CD4-positive, CD25-positive, alpha-beta regulatory T cell (primary cell): Measurements from ENCODE around the gene PATZ1. TPM values are rescaled to one million over a fixed set of nuclear protein-coding genes. Genes with fewer than 3 reads are reported as not detected.

Experiments
- ATAC-seq, 2 donors: fragments of 150-1000 bp; cut with Tn5 transposase; one replicate each; pipeline ENCODE4 v1.10.0; 2021; ENCODE audit warnings: low read depth in 2 of 2, moderate number of reproducible peaks in 2 of 2, moderate library complexity in 1 of 2
- DNase-seq, 3 donors: peaks; one replicate each; pipeline versions ENCODE4 v3.0.0 to v3.0.0-alpha.2; 2012 to 2022; ENCODE audit warnings: mixed read lengths in 1 of 3
- H3K27ac ChIP-seq: one replicate; pipeline ENCODE4 v1.7.0; 2013; ENCODE audit warnings: mild to moderate bottlenecking, low read length; ENCODE audit not compliant: insufficient read depth, poor library complexity, severe bottlenecking
- H3K27me3 ChIP-seq: one replicate; pipeline ENCODE4 v1.7.0; 2013; ENCODE audit warnings: low read length; ENCODE audit not compliant: control insufficient read depth, insufficient read depth
- H3K36me3 ChIP-seq: one replicate; pipeline ENCODE4 v1.7.0; 2013; ENCODE audit warnings: mild to moderate bottlenecking, low read length, moderate library complexity; ENCODE audit not compliant: control insufficient read depth, insufficient read depth
- H3K4me1 ChIP-seq: 2 replicates; pipeline ENCODE4 v1.7.0; 2013; ENCODE audit warnings: mild to moderate bottlenecking, low read length; ENCODE audit not compliant: insufficient read depth, control insufficient read depth, poor library complexity, severe bottlenecking
- H3K4me3 ChIP-seq: one replicate; pipeline ENCODE4 v1.7.0; 2013; ENCODE audit warnings: low read depth, mild to moderate bottlenecking, low read length, moderate library complexity
- H3K9me3 ChIP-seq, 2 experiments: 1 replicate in 1 of 2; 2 replicates in 1 of 2; pipeline ENCODE4 v1.7.0; 2013; ENCODE audit warnings: low read length in 2 of 2, mild to moderate bottlenecking in 1 of 2, moderate library complexity in 1 of 2; ENCODE audit not compliant: control insufficient read depth in 2 of 2
- H3K27ac Mint-ChIP-seq, 3 donors: one replicate each; pipeline ENCODE4 v1.8.0; 2020 to 2022; ENCODE audit warnings: mild to moderate bottlenecking in 3 of 3, mixed read lengths in 3 of 3, moderate library complexity in 2 of 3
- H3K27me3 Mint-ChIP-seq: one replicate; pipeline ENCODE4 v1.8.0; 2022; ENCODE audit warnings: mild to moderate bottlenecking, mixed read lengths
- H3K36me3 Mint-ChIP-seq: one replicate; pipeline ENCODE4 v1.8.0; 2020; ENCODE audit warnings: mixed read lengths
- H3K4me1 Mint-ChIP-seq, 4 donors: one replicate each; pipeline ENCODE4 v1.8.0; 2020 to 2022; ENCODE audit warnings: mixed read lengths in 4 of 4, mild to moderate bottlenecking in 1 of 4
- H3K4me3 Mint-ChIP-seq, 4 donors: one replicate each; pipeline ENCODE4 v1.8.0; 2020 to 2022; ENCODE audit warnings: mild to moderate bottlenecking in 4 of 4, mixed read lengths in 4 of 4, moderate library complexity in 3 of 4
- H3K9me3 Mint-ChIP-seq, 7 donors: one replicate each; pipeline ENCODE4 v1.8.0; 2020 to 2022; ENCODE audit warnings: mixed read lengths in 7 of 7, mild to moderate bottlenecking in 3 of 7, moderate library complexity in 2 of 7
- polyA plus RNA-seq, 4 donors: library from polyadenylated mRNA; unstranded; fragments of 300-500 nt; fragmentation: Illumina TruSeq; gene quantifications; one replicate each; pipeline ENCODE4 v1.2.3, GENCODE V29; 2021
- total RNA-seq: library from RNA; stranded (reverse); gene quantifications from one replicate; pipeline ENCODE4 v1.2.3, GENCODE V29; 2022

PATZ1 gene
- total and polyA plus RNA-seq, 5 donors from 2014 or later, result 8.2 to 38.9 (median 12.2) TPM

GRCh38 chr22:31347251-31348008 lies 1.3 kb upstream of the PATZ1 start:
- Mint-ChIP-seq H3K36me3 (peaks cover 1% of the 10 kb centered on the region), H3K27me3 (no peaks in the 10 kb centered on the region), H3K4me3 (peak overlapping the region; percentile 85 to 93 (median 90)), H3K9me3 (peaks cover 0 to 1% (median 0%) of the 10 kb centered on the region in 7 donors), H3K27ac (peak overlapping the region; percentile 29 to 87 (median 82)), H3K4me1 (peaks cover 0 to 36% (median 26%) of the 10 kb centered on the region in 4 donors)
- peaks cover 41% of the 10 kb centered on the region for H3K4me1 ChIP-seq
- H3K27ac ChIP-seq, result peak overlapping the region; percentile 51
- H3K4me3 ChIP-seq, result peak overlapping the region; percentile 53
- no peaks in the 10 kb centered on the region for H3K9me3 ChIP-seq
- no peaks in the 10 kb centered on the region for H3K27me3 ChIP-seq
- ATAC-seq (no peak), DNase-seq (peak; percentile 26 to 70 (median 38))
- peaks cover 8% of the 10 kb centered on the region for H3K36me3 ChIP-seq

GRCh38 chr22:31346733-31347250 lies 646 bp upstream of the PATZ1 start:
- Histone ChIP-seq H3K36me3 (peaks cover 14% of the 10 kb centered on the region), H3K4me1 (peaks cover 47% of the 10 kb centered on the region), H3K27ac (peak overlapping the region; percentile 51), H3K9me3 (no peaks in the 10 kb centered on the region), H3K4me3 (peak overlapping the region; percentile 53), H3K27me3 (no peaks in the 10 kb centered on the region)
- H3K4me3 Mint-ChIP-seq, result peak overlapping the region; percentile 85 to 93 (median 90)
- peak in 2 of 3 donors; percentile 35 to 57 for DNase-seq
- ATAC-seq, result no peak
- peak overlapping the region; percentile 29 to 82 (median 46) for H3K27ac Mint-ChIP-seq
- H3K27me3 Mint-ChIP-seq, result no peaks in the 10 kb centered on the region
- peaks cover 0 to 1% (median 0%) of the 10 kb centered on the region in 7 donors for H3K9me3 Mint-ChIP-seq
- H3K36me3 Mint-ChIP-seq, result peaks cover 3% of the 10 kb centered on the region
- H3K4me1 Mint-ChIP-seq, result peaks cover 0 to 42% (median 30%) of the 10 kb centered on the region in 4 donors

GRCh38 chr22:31345331-31346254 lies 553 bp downstream of the PATZ1 start:
- Mint-ChIP-seq H3K36me3 (peaks cover 7% of the 10 kb centered on the region), H3K4me3 (peak overlapping the region; percentile 90 to 98 (median 95)), H3K27me3 (no peaks in the 10 kb centered on the region), H3K27ac (peak overlapping the region; percentile 83 to 97 (median 91)), H3K4me1 (peaks cover 0 to 54% (median 36%) of the 10 kb centered on the region in 4 donors), H3K9me3 (peaks cover 0 to 1% (median 0%) of the 10 kb centered on the region in 7 donors)
- Histone ChIP-seq H3K27ac (peak overlapping the region; percentile 68), H3K4me1 (peaks cover 59% of the 10 kb centered on the region), H3K36me3 (peaks cover 26% of the 10 kb centered on the region), H3K27me3 (no peaks in the 10 kb centered on the region), H3K4me3 (peak overlapping the region; percentile 76), H3K9me3 (no peaks in the 10 kb centered on the region)
- DNase-seq (peak; percentile 89 to 93 (median 91)), ATAC-seq (peak; percentile 61 to 64)

GRCh38 chr22:31344578-31345330 lies 1.4 kb downstream of the PATZ1 start:
- peak overlapping the region; percentile 68 for H3K27ac ChIP-seq
- DNase-seq (peak; percentile 9 to 37 (median 33)), ATAC-seq (no peak)
- no peaks in the 10 kb centered on the region for H3K9me3 ChIP-seq
- Mint-ChIP-seq H3K9me3 (peaks cover 0 to 1% (median 0%) of the 10 kb centered on the region in 7 donors), H3K27ac (peak overlapping the region; percentile 83 to 97 (median 92)), H3K4me1 (peaks cover 0 to 63% (median 44%) of the 10 kb centered on the region in 4 donors), H3K4me3 (peak overlapping the region; percentile 90 to 98 (median 95)), H3K36me3 (peaks cover 13% of the 10 kb centered on the region), H3K27me3 (no peaks in the 10 kb centered on the region)
- peaks cover 34% of the 10 kb centered on the region for H3K36me3 ChIP-seq
- H3K27me3 ChIP-seq, result no peaks in the 10 kb centered on the region
- peaks cover 62% of the 10 kb centered on the region for H3K4me1 ChIP-seq
- peak overlapping the region; percentile 76 for H3K4me3 ChIP-seq

DNA sequence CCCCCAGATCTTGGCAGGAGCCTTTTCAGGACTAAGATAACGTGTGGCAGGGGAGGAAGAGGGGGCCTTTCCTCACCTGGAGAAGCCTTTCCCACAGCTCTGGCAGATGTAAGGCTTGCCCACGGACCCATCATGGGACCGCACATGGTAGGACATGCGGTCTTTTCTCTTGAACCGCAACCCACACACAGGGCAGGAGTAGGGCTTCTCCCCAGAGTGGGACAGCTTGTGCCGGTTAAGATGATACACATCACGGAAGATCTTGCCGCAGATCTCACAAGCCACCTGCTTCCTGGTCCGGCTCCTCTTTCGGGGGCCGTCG lies 1.9 kb downstream of the PATZ1 start:
- Histone ChIP-seq H3K4me3 (peak overlapping the region; percentile 76), H3K36me3 (peaks cover 38% of the 10 kb centered on the region), H3K27ac (peak overlapping the region; percentile 68), H3K4me1 (peaks cover 64% of the 10 kb centered on the region), H3K27me3 (no peaks in the 10 kb centered on the region), H3K9me3 (no peaks in the 10 kb centered on the region)
- ATAC-seq (no peak), DNase-seq (peak in 2 of 3 donors; percentile 14 to 47)
- H3K27me3 Mint-ChIP-seq, result no peaks in the 10 kb centered on the region
- peak overlapping the region; percentile 90 to 98 (median 95) for H3K4me3 Mint-ChIP-seq
- peaks cover 14% of the 10 kb centered on the region for H3K36me3 Mint-ChIP-seq
- peak overlapping the region; percentile 83 to 92 (median 92) for H3K27ac Mint-ChIP-seq
- H3K4me1 Mint-ChIP-seq, result peaks cover 0 to 66% (median 48%) of the 10 kb centered on the region in 4 donors
- peaks cover 0 to 1% (median 0%) of the 10 kb centered on the region in 7 donors for H3K9me3 Mint-ChIP-seq

- DNase-seq, result peak in 1 of 3 donors; percentile 20
- no peak for ATAC-seq
- H3K4me3 ChIP-seq, result peak overlapping the region; percentile 76
- H3K27me3 Mint-ChIP-seq, result no peaks in the 10 kb centered on the region
- H3K36me3 ChIP-seq, result peaks cover 44% of the 10 kb centered on the region
- peaks cover 0 to 72% (median 53%) of the 10 kb centered on the region in 4 donors for H3K4me1 Mint-ChIP-seq
- H3K4me1 ChIP-seq, result peaks cover 67% of the 10 kb centered on the region
- peak overlapping the region; percentile 83 to 92 (median 92) for H3K27ac Mint-ChIP-seq
- H3K27me3 ChIP-seq, result no peaks in the 10 kb centered on the region
- H3K27ac ChIP-seq, result peak overlapping the region; percentile 68
- H3K4me3 Mint-ChIP-seq, result peak overlapping the region; percentile 90 to 98 (median 95)
- no peaks in the 10 kb centered on the region for H3K9me3 ChIP-seq
- H3K36me3 Mint-ChIP-seq, result peaks cover 16% of the 10 kb centered on the region
- peaks cover 0 to 1% (median 0%) of the 10 kb centered on the region in 7 donors for H3K9me3 Mint-ChIP-seq
Observed at GRCh38 chr22:31343235-31344191, 2.6 kb downstream of the PATZ1 start.
